SW480 (cell line): ENCODE measurements around the gene GDPD5.
A peak's percentile ranks its signal among the peaks of the same experiment; 100 is the strongest.

Experiments
- DNase-seq: peaks from one replicate; pipeline ENCODE4 v3.0.0-alpha.2; 2016; ENCODE audit warnings: low spot score

GDPD5 gene

GRCh38 chr11:75525433-75526191 lies at the start of gene GDPD5:
GDPD5 (minus strand) TSS chr11:75525941; CDS start chr11:75477735, 48,206 bp downstream.
- peak; percentile 81 for DNase-seq

- DNase-seq, result no peak
These were observed 49.2 kb upstream of the GDPD5 start for GRCh38 chr11:75574698-75575602.

- no peak for DNase-seq
These were observed 47.0 kb upstream of the GDPD5 start for GRCh38 chr11:75572744-75573143.

DNA sequence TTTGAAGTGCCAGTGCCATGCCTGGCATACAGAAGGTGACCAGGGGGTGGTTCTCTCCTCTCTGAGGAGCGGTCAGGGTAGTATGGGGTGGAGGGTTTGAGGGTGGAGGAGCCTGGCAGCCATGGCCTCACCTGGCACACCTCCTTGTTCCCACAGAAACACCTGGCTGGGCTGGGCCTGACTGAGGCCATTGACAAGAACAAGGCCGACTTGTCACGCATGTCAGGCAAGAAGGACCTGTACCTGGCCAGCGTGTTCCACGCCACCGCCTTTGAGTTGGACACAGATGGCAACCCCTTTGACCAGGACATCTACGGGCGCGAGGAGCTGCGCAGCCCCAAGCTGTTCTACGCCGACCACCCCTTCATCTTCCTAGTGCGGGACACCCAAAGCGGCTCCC lies 45.9 kb upstream of the GDPD5 start:
- DNase-seq, result no peak

DNA sequence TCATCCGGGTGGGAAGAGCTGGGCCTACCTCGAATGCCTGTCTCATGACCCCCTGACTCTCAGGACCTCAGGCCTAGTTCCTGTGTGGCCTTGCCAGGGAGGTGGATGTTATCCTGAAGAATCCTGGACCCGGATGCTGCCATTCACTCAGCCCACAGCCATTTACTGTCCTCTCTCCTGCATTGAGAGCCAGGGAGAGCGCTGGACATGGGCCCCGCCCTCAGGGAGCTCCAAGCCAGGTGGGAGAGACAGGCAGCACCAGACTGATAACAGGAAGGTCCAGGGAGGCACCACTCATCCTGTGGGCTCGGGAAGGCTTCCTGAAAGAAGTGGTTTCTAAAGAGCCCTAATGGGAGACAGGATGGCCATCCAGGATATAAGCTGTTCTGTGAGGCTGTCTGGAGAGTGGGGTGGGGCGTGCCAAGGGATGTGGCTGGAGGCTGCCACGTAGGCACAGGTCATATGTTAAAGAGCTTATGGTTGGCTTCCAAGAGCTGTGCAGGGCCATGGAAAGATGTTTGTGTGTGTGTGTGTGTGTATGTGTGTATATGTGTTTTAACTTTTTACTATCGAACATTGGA lies 44.9 kb upstream of the GDPD5 start:
- DNase-seq, result no peak

GRCh38 chr11:75568616-75569219 lies 43.0 kb upstream of the GDPD5 start:
- DNase-seq, result no peak

DNA sequence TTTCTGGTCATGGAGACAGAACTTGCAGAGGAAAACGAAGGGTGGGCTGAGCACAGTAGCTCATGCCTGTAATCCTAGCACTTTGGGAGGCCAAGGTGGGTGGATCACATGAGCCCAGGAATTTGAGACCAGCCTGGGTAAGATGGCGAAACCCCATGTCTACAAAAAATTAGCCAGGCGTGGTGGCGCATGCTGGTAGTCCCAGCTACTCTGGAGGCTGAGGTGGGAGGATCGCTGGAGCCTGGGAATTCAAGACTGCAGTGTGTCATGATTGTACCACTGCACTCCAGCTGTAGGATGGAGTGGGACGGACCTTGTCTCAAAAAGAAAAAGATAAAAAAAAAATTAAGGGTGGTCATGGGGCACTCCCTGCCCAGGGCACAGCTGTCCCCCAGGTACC lies 42.2 kb upstream of the GDPD5 start:
- no peak for DNase-seq

GRCh38 chr11:75566763-75567279 lies 41.1 kb upstream of the GDPD5 start:
- DNase-seq, result no peak

- DNase-seq, result no peak
These were observed 40.4 kb upstream of the GDPD5 start for GRCh38 chr11:75565916-75566762.

DNA sequence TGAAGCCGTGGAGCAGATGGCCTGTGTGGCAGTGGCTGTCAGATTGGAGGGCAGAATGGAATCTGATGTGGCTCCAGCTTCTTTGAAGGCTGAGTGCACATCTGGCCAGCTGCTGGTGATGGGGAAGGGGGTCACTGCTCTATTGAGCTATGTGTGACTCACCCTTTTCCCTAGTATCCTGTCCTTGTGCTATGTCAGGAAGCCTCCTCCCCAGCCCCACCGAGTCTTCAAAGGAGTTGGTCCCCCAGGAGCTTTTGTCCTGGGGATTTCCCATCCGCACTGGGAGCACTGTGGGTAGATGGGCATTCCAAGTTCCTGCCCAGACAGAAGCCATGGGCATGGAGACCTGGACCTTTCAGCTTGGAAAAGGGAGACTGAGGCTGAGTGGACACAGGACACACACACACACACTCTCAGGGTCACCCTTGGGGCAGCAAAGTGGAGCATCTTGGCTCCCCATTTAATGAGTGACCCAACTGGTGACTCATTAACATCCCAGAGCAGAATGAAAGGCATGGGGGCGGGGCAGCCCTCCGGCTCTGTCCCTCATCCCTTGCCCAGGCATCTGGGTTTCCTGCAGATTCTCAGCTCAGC lies 39.6 kb upstream of the GDPD5 start:
- DNase-seq, result peak; percentile 77

DNA sequence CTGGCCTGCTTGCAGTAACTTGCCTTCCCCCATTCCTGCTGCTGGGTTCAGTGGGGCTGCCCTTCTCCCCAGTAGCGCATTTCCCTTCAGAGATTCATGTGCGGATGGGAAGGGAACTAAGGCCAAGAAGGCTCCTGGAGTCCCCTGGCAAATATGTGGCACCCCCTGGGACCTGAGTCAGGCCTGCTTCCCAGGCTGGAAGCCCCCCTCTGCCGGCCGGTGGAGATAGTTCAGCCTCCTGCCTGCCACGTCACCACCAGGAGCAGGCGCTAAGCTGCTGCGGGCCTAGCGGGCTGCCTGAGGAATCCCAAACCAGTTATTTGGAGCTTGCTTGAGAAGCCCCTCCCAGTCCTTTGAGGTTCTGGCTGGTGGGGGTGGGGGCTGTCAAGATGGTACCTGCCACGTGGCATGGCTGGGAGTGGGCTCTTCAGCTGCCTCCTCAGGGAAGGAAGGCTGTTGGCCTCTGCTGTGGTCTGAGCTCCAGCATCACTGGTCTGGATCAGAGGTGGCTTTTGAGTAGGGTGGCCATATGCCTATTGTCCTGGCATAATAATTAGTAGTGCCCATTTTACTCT lies 38.3 kb upstream of the GDPD5 start:
- DNase-seq, result no peak

DNA sequence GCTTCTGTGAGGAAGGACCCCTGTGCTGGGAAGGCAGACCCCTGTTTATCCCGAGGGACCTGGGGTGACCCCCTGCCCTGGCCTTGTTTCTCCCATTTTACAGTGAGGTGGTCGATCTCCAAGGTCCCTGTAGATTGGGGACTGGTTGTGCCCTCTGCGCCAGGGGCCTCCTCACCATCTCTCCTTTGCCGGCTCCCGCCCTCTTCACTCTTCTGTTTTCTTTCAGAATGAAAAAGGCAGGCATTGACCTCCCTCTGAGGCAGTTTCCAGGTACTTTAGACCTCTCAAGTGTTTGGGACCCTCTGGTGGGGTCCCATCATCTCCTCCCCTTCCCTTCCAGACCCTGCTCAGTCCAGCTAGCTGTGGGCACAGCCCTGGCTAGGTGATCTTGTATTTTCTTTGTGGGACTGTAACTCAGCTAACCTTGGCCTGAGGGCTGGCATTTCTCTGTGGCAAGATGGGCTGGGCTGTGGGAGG lies 37.8 kb upstream of the GDPD5 start:
- no peak for DNase-seq

GRCh38 chr11:75562836-75563484 lies 37.2 kb upstream of the GDPD5 start:
- peak; percentile 69 for DNase-seq

GRCh38 chr11:75562048-75562835 lies 36.5 kb upstream of the GDPD5 start, which contains the start of gene SERPINH1:
SERPINH1 (plus strand) TSS chr11:75562253; CDS start chr11:75566350, 4,097 bp downstream.
- peak; percentile 85 for DNase-seq

DNA sequence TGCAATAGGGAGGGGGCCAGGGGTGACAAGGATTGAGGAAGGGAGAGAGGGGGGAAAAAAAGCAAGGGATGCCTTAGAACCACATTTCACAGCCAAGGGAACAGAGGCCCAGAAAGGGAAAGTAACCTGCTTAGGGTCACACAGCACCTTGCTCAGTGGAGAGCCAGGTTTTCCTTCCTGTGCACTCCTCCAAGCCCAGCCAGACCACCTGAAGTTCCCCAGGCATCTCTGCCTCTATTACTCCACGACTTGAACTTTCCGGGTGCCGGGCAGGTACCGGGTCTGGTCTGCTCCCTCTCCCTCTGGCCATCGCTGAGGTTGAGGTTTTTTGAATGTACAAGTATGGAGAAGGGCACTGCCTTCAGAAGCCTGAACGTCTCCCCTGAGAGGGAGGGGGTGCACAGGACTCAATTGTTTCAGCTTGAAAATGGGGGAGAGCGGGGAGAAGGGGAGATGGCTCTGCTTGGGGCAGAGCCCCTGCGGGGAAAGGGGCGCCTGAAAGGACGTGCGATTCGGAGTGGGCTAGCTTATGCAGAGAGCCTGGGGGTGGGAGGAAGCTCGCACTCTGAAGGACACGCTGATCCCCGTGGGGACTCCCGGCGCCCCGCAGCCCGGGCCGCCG lies 35.8 kb upstream of the GDPD5 start:
- DNase-seq, result no peak

GRCh38 chr11:75560644-75561043 lies 34.9 kb upstream of the GDPD5 start:
- no peak for DNase-seq

GRCh38 chr11:75558939-75559843 lies 33.5 kb upstream of the GDPD5 start:
- no peak for DNase-seq
